Testis (tissue), 2 donors: ENCODE measurements around the gene CD244.

Source experiments
- CTCF ChIP-seq, 3 experiments: fragments of 450-650 bp in 2 of 3; fragments of 200-600 bp in 1 of 3; sonication (generic) in 1 of 3; IDR thresholded peaks; one replicate each; pipeline ENCODE4 v1.5.1; 2016 to 2019; ENCODE audit warnings: antibody characterized with exemption in 3 of 3, mild to moderate bottlenecking in 2 of 3, moderate library complexity in 1 of 3
- POLR2A ChIP-seq: fragments of 450-650 bp; IDR thresholded peaks from one replicate; pipeline ENCODE4 v1.6.1; 2017; ENCODE audit warnings: antibody characterized with exemption, mild to moderate bottlenecking, moderate library complexity

- no peak for TF ChIP-seq CTCF (IDR thresholded peaks at IDR 0.05)
- no peak for TF ChIP-seq POLR2A
Observed at GRCh38 chr1:160801836-160802580, 60.7 kb downstream of the CD244 start.
